Stimulated activated CD4-positive, alpha-beta T cell treated with anti-CD3 and anti-CD28 coated beads, Interleukin-15, amount 100 ng/mL, for 1 hour (primary cell): ENCODE data around the gene ELOF1.
"Not testable (repeated sequence)": the region's sequence is repeated elsewhere in the genome, so short reads cannot be mapped to it uniquely, and the experiment has no call there.

Source experiments
- DNase-seq, 2 donors: peaks; one replicate each; pipeline ENCODE4 v3.0.0-alpha.2; 2020; ENCODE audit warnings: low read depth in 1 of 2, low spot score in 1 of 2

Gene ELOF1

DNA sequence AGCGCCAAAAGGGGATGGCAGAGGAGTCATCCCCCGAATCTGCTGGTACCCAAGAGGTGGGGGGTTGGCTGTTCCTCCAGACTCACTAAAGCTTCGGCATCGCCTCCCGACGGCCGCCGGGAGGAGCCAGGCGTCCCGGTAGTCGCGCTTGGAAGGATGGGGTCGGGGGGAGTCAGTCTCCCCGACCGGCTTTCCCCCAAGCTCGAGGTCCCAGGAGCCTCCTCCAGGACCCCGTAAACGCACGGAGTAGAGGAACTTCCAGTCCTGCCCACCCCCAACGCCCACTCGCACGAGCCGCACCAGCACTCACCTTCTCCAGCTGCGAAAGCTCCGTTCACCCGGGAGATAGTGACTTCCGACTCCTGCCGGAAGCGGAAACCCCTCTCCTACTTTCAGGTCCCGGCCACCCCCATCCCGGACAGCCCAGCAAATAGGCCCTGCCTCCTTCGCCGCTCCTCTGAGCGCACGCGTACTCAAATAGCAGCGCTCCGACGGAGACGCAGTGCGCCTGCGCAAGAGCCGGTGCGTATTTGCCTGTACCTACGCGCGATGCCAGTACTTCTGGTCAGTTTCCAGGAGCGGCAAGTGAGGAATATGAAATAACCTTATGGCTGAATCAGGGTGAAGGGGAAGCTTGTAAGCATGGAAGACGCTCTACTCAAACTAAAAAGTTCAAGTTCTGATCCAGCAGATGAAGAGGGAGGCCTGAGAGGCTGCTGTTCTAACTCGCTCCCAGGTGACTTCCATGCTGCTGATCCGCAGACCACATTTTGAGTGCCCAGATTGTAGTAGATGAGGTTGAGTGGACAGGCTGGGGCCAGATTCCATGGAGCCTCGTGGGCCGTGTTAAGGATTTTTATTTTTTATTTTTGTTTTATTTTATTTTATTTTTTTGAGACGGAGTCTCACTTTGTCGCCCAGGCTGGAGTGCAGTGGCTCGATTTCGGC lies at the start of gene ELOF1:
ELOF1 (minus strand) TSS at position 350 of the 948 bp plus-strand sequence. CDS start 4,883 bp downstream, outside the sequence.
- peak; percentile 92 for DNase-seq

- no peak for DNase-seq
These were observed 47.5 kb upstream of the ELOF1 start for GRCh38 chr19:11606484-11606883.

GRCh38 chr19:11599704-11600103 lies 40.7 kb upstream of the ELOF1 start:
- not testable (repeated sequence) for DNase-seq

GRCh38 chr19:11598746-11599145 lies 39.7 kb upstream of the ELOF1 start:
- DNase-seq: no peak

DNA sequence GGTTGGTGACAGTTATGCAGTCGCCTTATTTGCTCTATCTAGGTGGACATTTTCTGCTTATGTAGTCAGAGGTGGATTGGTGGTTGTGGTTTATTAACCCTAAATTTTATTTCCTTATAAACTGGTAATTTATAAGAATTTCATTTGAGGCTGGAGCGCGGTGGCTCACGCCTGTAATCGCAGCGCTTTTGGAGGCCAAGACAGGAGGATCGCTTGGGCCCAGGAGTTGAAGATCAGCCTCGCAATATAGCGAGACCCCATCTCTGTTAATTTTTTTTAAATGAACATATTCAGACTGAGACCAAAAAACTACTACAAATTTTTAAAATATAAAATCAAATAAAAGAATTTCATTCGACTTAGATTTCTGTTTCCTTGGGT lies 39.1 kb upstream of the ELOF1 start:
- DNase-seq: no peak

GRCh38 chr19:11597202-11598102 lies 38.4 kb upstream of the ELOF1 start, which contains the start of gene ZNF627:
Gene ZNF627 (plus strand): TSS chr19:11597483. CDS start chr19:11597628, 145 bp downstream.
- peak; percentile 92 to 94 for DNase-seq

GRCh38 chr19:11596156-11596555 lies 37.1 kb upstream of the ELOF1 start:
- no peak for DNase-seq

- no peak for DNase-seq
These were observed 35.1 kb upstream of the ELOF1 start for GRCh38 chr19:11594084-11594483.

GRCh38 chr19:11587975-11588631 lies 29.1 kb upstream of the ELOF1 start:
- DNase-seq: no peak

- DNase-seq: peak; percentile 48 to 67
These were observed 28.4 kb upstream of the ELOF1 start for GRCh38 chr19:11587302-11587974.

- DNase-seq: no peak
These were observed 27.3 kb upstream of the ELOF1 start for GRCh38 chr19:11586331-11586730.

DNA sequence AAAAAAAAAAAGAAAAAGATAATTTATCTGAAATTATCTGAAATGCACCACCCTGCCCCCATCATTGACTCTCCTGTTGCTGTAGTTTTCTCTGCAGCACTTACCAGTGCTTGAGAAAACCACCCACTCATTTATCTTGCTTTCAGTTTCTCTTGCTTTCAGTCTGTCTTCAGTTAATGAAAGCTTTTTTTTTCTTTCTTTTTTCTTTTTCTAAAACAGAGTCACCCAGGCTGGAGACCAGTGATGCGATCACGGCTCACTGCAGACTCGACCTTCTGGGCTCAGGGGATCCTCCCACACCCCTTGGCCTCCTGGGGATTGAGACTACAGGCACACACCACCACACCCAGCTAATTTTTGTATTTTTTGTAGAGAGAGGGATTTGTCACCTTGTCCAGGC lies 22.7 kb upstream of the ELOF1 start:
- DNase-seq: peak in 1 of 2 donors; percentile 28

DNA sequence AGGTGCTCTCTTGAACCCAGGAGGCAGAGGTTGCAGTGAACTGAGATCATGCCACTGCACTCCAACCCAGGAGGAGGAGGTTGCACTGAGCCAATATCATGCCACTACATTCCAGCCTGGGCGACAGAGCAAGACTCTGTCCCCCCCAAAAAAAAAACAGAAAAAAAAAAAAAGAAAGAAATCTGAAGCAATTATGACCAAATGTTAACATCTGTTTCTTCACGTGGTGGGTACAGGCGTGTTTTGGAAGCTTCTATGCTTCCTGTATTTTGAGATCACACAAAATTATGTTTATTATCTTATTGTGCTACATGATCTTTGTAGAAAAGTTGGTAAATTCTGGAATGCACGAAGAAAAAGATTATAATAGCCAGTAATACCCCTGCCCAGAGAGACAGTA lies 21.1 kb upstream of the ELOF1 start:
- DNase-seq: no peak

- peak in 1 of 2 donors; percentile 20 for DNase-seq
These were observed 19.5 kb upstream of the ELOF1 start for GRCh38 chr19:11578258-11579142.

DNA sequence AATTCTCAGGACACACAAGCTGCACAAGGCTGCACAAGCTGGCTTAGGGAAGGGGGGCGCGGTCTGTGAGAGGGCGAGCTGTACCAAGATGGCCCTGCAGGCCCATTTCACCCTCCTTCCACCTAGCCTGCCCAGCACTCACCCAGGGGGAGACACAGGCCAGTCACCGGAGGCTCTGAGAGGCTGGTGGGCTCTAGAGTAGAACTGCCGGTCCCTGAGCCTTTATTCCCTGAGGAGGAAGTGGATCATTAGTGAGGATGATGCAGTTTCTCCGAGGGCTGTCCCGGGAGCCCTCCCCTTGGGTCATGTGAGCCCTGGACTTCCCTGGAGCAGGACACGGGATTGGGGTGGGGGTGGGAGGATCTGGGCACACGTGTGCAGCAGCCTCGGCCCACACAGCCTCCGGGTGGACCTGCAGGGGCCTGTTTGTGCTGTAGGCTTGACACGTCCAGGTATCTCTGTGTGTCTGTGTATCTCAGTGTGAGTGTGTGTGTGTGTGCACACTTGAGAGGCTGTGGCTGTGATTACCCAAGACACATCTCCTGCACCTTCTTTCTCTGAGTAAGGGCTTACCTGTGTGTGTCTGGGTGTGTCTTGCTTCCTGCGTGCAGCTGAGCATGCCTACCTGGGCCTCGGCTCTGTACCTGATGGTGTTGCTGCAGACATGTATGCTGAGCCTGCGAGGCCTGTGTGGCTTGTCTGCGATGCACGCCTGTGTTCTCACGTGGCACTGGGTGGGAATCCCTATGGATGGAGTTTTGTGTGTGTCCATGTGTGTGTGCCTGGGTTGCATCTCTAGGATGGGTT lies 18.6 kb upstream of the ELOF1 start, which contains the start of gene ACP5:
ACP5 (minus strand) TSS at position 195 of the 807 bp plus-strand sequence. CDS start 328 bp downstream, outside the sequence.
- DNase-seq: no peak

- DNase-seq: no peak
These were observed 17.2 kb upstream of the ELOF1 start for GRCh38 chr19:11576227-11576626.

- no peak for DNase-seq
These were observed 15.7 kb upstream of the ELOF1 start for GRCh38 chr19:11574689-11575088.

DNA sequence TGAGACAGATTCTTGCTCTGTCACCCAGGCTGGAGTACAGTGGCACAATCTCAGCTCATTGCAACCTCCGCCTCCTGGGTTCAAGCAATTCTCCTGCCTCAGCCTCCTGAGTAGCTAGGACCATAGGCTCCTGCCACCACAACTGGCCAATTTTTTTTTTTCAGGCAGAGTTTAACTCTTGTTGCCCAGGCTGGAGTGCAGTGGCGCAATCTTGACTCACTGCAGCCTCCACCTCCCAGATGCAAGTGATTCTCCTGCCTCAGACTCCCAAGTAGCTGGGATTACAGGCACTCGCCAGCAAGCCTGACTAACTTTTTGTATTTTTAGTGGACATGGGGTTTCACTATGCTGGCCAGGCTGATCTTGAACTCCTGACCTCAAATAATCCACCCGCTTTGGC lies 14.7 kb upstream of the ELOF1 start:
- not testable (repeated sequence) for DNase-seq

- DNase-seq: not testable (repeated sequence)
These were observed 14.3 kb upstream of the ELOF1 start for GRCh38 chr19:11573354-11573753.
